HG02852 (cell line): ENCODE measurements around the gene CDH4.

ENCODE experiments used
- ATAC-seq: cut with Tn5 transposase; IDR thresholded peaks from one replicate; pipeline ENCODE4 v1.9.1; 2021; ENCODE audit warnings: mild to moderate bottlenecking, moderate library complexity; ENCODE audit not compliant: unreplicated experiment

Gene CDH4

GRCh38 chr20:61280217-61280980, 28.3 kb downstream of the CDH4 start:
- no peak for ATAC-seq

- no peak for ATAC-seq
Observed at GRCh38 chr20:61281286-61281795, 29.3 kb downstream of the CDH4 start.

- ATAC-seq, result no peak
Observed at GRCh38 chr20:61284752-61285151, 32.7 kb downstream of the CDH4 start.

- ATAC-seq, result no peak
Observed at GRCh38 chr20:61285152-61285645, 33.1 kb downstream of the CDH4 start.

- no peak for ATAC-seq
Observed at GRCh38 chr20:61285691-61286090, 33.6 kb downstream of the CDH4 start.

- no peak for ATAC-seq
Observed at GRCh38 chr20:61287583-61288275, 35.7 kb downstream of the CDH4 start.

GRCh38 chr20:61288331-61288784, 36.3 kb downstream of the CDH4 start:
- ATAC-seq, result no peak

GRCh38 chr20:61289166-61289565, 37.1 kb downstream of the CDH4 start:
- ATAC-seq, result no peak

- no peak for ATAC-seq
Observed at GRCh38 chr20:61290721-61291120, 38.7 kb downstream of the CDH4 start.

- no peak for ATAC-seq
Observed at GRCh38 chr20:61291166-61291829, 39.2 kb downstream of the CDH4 start.

- no peak for ATAC-seq
Observed at GRCh38 chr20:61292391-61292790, 40.3 kb downstream of the CDH4 start.

- no peak for ATAC-seq
Observed at GRCh38 chr20:61292821-61293612, 41.0 kb downstream of the CDH4 start.

GRCh38 chr20:61293951-61294350, 41.9 kb downstream of the CDH4 start:
- ATAC-seq, result no peak

GRCh38 chr20:61295249-61295648, 43.2 kb downstream of the CDH4 start:
- no peak for ATAC-seq

- no peak for ATAC-seq
Observed at GRCh38 chr20:61295682-61296628, 43.9 kb downstream of the CDH4 start.

GRCh38 chr20:61296629-61297019, 44.6 kb downstream of the CDH4 start:
- no peak for ATAC-seq

GRCh38 chr20:61297491-61297890, 45.4 kb downstream of the CDH4 start:
- ATAC-seq, result no peak

- no peak for ATAC-seq
Observed at GRCh38 chr20:61297986-61298385, 45.9 kb downstream of the CDH4 start.

- no peak for ATAC-seq
Observed at GRCh38 chr20:61298661-61299060, 46.6 kb downstream of the CDH4 start.

- ATAC-seq, result no peak
Observed at GRCh38 chr20:61299104-61299503, 47.0 kb downstream of the CDH4 start.
